Left renal pelvis (tissue), 4 donors: ENCODE measurements around the gene PLCL1. TPM values are rescaled to one million over a fixed set of nuclear protein-coding genes. Genes with fewer than 3 reads are reported as not detected.
"Not testable (repeated sequence)": the region's sequence is repeated elsewhere in the genome, so short reads cannot be mapped to it uniquely, and the experiment has no call there.

Experiments used
- DNase-seq, 4 donors: peaks; one replicate each; pipeline ENCODE4 v3.0.0-alpha.2; 2013; ENCODE audit warnings: low read depth in 4 of 4, low spot score in 3 of 4
- polyA plus RNA-seq, 4 donors: library from polyadenylated mRNA; unstranded; fragments of 120-200 nt; gene quantifications; one replicate each; pipeline ENCODE4 v1.2.1, GENCODE V29; 2013; ENCODE audit not compliant: insufficient read length in 4 of 4

The PLCL1 gene
- polyA plus RNA-seq, 4 donors: 14.9 to 23.4 (median 18.3) TPM

DNA sequence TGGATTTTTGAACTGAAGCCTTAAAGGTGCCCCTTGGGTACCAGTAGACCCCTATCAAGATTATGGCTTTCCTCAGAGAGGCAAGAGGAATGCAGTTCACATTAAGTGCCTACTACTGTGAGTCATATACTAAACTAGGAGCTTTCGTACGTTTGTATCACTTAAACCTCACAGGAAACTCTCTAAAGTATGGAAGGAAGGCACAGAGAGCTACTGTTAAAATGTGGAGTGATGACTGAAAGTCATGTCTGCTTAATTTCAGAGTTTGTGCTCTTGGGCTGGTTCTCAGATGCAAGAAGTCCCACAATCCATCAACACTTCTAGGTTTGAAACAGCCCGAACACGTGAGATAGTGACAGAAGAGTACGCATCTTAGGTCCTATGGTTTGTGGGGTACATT, 4.7 kb downstream of the PLCL1 start:
- no peak for DNase-seq

DNA sequence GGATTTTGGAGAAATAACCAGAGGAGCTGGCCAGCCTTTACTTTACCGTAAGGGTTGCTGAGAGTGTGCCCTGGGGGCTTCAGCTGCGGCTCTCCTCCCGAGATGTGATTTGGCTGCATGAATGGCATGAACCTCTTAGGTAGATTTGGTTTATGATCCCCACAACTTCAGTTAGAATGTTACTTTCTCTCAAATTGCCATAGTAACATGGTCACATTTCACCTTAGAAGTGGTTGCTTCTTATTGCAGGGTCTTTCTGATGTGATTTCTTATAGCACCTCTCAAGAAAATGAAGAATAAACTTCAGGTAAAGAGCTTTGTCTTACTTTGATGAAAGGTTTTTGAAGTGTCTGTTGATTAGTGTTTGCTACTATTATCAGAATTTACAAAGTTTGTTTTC, 5.6 kb downstream of the PLCL1 start:
- no peak for DNase-seq

DNA sequence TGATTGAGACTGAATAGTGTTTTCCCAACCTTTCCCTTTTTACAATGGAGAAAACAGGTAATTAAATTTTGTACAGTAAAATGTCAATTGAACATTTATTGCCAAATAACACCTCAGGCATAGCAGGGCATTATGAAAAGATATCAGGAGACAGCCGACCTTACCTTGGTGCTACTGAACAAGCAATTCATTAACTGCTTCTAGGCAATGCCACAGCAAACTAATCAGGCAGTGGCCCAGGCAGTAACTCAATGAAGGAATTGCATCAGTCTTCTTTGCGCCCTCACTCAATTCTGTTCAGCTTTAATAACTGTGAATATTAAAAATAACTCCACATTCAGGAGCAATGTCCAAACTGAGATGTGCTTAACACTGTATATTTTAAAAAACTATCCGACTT, 6.1 kb downstream of the PLCL1 start:
- no peak for DNase-seq

DNA sequence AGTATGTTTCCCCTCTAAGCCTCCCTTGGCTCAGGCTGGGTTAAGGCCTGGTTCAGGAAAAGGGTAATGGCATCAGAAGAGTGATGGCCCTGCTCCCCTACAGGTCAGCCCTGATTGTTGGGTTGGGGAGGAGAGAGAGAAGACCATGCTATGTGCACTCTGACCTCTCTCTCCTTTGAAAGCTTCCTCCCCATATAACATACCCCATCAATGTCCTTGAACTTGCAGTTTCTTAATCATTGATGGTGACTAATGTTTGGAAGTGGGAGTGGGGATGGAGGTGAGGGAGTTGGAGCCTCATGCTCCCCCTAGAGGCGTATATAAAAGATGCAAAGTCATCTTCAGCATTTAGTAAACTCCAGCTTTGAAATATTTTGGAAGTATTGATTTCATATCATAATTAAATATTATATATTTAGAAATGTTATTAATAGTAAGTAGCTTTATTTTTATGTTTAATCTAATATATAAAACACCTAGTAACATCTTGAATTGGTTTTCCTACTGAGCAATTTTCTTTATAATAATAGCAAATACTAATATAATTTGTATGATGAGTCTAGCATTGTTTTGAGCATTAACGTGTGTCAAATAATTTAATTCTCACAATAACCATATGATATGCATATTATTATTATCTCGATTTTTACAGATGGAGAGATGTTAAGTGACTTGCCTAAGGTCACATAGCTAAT, 8.8 kb downstream of the PLCL1 start:
- no peak for DNase-seq

DNA sequence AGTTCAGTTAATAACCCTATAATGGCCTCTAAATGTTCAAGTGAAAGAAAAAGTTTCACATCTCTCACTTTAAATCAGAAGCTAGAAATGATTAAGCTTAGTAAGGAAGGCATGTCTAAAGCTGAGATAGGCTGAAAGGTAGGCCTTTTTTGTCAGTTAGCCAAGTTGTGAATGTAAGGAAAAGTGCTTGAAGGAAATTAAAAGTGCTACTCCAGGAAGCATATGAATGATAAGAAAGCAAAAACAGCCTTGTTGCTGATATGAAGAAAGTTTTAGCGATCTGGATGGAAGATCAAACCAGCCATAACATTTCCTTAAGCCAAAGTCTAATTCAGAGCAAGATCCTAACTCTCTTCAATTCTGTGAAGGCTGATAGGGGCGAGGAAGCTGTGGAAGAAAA, 10.1 kb downstream of the PLCL1 start:
- DNase-seq: no peak

DNA sequence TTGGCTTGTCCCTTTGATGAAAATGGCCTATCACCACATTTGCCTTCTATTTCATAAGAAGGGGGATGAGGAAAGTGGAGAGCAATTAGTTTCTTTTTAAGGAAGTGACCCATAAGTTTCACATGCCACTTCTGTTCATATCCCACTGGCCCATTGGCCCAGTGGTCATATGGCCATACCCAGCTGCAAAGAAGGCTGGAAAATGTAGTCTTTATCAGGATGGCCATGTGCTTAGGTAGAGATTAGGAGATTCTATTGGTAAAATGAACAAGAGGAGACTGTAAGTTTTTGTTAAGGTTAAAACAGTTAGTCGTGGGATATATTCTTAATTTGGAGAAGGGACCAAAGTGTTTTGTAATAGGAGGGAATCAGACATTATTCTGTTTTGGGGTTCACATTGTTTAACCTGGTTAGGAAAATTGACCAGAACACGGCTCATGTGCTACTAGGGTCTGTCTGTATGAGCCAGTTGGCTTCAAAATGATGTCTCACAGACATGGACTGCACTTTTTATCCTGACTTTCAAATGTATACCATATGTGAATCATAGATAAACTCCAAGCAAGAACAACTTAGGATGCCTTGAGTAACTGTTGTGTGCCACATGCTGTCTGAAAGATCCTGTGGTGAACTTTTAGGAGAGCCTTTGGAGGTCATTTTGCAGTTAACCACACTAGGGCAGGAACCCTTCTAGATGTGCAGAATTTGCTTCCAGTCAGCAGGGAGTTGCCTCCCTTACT, 17.3 kb downstream of the PLCL1 start:
- DNase-seq: no peak

DNA sequence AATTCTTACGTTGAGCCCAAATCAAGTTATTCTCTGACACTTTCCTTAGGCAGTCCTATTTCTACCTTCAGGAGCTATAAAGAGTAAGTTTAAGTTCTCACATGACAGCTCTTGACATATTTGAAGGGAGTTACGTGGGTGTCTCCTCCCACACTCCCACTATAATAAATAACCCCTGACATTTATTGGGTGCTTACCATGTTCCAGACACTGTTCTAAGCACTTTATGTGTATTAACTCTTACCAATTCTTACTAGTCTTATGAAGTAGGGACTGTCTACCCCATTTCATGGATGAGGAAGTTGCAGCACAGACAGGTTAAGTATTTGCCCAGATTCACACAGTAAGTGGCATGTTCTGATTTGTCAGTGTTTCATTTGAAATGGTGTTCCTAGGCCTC, 17.9 kb downstream of the PLCL1 start:
- DNase-seq: no peak

DNA sequence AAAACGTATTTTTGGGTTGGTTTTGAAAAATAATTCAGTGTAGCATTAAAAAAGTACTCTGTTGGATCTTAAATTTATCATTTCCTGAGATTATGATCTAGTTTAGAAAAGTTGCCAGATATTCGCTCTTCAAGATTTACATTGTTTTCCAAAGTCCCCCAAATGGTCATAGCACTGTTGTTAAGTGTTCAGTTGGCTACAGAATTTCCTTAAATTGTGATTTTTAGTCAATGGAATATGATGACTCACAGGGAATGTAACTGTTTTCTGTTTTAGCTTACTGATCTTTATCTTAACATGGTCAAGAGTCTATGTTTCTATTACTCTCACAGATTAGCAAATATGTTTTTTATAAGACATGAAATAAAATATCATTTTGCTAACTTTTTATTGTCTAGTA, 23.2 kb downstream of the PLCL1 start:
- no peak for DNase-seq

GRCh38 chr2:197828464-197829135, 24.2 kb downstream of the PLCL1 start:
- DNase-seq: no peak

GRCh38 chr2:197834771-197835170, 30.4 kb downstream of the PLCL1 start:
- not testable (repeated sequence) for DNase-seq

DNA sequence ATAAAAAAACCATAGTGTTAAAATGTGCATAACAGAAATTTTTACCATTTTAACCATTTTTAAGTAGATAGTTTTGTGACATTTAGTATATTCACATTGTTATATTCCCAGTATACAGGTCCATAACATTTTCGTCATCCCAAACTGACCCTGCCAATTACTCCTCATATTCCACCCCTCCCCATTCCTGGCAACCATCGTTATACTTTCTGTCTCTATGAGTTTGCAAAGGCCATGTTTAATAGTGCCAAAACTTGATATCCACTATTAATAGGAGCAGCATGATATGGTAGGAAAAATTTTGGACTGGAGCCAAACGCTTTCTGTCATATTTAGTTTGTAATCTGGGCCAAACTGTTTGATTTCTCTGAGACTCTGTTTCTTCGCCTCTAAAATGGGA, 30.9 kb downstream of the PLCL1 start:
- DNase-seq: no peak

GRCh38 chr2:197838036-197838435, 33.6 kb downstream of the PLCL1 start:
- no peak for DNase-seq

DNA sequence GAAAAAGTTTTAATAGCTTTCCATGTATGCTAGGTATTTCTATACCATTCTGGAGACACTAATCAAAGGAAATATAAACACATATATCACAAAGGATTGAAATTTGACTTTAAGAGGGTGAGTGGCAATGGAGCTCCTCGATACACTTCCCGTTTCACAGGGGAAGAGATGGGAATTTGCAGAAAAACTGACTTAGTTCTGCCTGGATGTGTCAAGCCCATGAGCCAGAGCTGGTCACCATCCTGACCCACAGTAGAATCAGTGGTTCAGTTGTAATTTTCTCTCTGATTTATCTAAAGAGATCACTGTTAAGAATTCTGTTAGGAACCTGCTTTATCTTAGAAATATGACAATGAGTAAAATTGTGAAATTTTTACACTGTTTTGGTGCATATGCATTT, 34.2 kb downstream of the PLCL1 start:
- no peak for DNase-seq

GRCh38 chr2:197839327-197839726, 34.9 kb downstream of the PLCL1 start:
- no peak for DNase-seq

DNA sequence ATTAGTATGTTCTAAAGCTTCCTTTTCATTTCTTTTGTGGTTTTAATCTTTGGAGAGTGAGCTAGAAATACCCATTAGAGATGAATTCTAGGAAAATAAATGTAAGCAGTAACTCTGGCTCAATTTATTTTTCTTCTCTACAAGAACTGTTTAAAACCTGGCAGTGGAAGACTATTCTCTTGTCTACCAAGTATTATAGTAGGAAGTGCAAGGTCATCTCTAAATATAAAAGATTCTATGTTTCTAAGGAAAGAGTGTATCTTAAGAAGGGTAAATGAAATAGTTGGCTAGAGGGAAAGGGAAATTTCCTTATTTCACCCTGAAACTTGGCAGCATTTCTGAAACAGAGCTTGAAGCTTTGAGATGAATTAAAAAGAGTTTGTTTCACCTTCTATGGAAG, 35.5 kb downstream of the PLCL1 start:
- DNase-seq: no peak

GRCh38 chr2:197846128-197846527, 41.7 kb downstream of the PLCL1 start:
- no peak for DNase-seq

- DNase-seq: no peak
Measured at GRCh38 chr2:197846777-197847176, 42.4 kb downstream of the PLCL1 start.

DNA sequence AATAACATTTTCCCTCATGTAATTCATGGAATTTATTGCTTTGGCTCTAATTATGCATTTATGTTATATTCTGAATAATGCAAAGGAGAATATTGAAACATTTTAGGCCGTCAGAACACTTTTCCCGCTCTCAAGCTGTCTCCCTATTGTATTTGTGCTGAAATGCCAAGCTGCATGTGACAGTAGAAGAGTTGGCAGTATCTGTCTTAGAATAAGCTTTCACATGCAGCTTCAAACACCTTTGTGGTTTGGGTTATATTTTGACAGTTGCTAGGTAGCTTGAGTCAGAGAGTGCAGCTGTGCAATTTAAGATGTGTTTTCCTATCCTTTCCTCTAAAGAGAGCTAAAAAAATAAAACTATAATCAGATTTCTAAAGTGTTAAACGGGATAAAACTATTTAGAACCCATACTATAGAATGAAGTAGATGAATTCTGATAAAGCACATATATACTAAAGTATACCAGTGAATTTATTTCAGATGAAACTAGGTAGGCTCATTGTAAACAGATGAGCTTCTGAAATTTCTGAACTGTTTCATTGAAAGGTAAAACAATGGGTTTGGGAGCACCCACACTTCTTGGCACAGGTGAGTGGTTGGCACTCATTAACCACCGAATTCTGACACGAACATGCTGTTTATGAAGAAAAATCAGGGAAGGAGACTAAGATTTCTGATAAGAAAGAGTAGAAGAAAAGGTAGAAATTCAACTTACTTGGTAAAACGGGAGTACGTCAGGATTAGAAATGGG, 43.4 kb downstream of the PLCL1 start:
- DNase-seq: no peak

- DNase-seq: no peak
Measured at GRCh38 chr2:197848602-197849001, 44.2 kb downstream of the PLCL1 start.

DNA sequence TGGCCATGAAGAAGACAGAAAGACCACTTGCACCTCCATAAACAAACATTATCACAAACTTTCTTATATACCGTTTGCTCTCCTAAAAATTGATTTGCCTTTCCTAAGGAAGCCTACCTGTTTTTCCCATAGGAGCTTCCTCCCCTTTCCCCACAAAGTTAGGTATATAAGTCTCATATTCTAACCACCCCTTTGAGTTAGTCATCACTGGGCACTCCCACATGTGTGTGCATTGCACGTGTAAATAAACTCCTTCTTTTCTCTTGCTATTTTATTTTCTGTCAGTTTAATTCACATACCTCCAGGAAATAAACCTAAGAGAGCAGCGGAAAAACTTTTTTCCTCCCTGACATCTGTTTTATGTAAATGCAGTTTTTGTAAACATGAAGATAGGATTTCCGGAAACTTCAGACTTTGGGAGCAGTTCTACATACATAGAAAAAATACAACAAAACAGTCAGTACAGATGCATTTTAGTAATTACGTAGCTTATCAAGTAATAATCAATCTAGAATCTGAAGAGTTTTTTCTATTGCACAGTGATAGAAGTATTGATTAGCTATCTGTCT, 46.6 kb downstream of the PLCL1 start:
- no peak for DNase-seq

- no peak for DNase-seq
Measured at GRCh38 chr2:197851451-197851850, 47.1 kb downstream of the PLCL1 start.
